DND-41 (cell line): ENCODE data around the gene SLC25A22.

Experiments used
- EZH2 ChIP-seq: IDR thresholded peaks from 3 replicates; pipeline ENCODE4 v1.6.1; 2012; ENCODE audit warnings: borderline replicate concordance, low read depth, mild to moderate bottlenecking, moderate library complexity, low read length, inconsistent platforms; ENCODE audit not compliant: severe bottlenecking
- TF ChIP-seq, protein P1 (sequence below): IDR thresholded peaks from 2 replicates; pipeline ENCODE4 v1.5.1; 2012; ENCODE audit warnings: borderline replicate concordance, low read length, moderate library complexity, mild to moderate bottlenecking; ENCODE audit not compliant: poor library complexity, severe bottlenecking; ENCODE audit errors: extremely low read depth

DNA sequence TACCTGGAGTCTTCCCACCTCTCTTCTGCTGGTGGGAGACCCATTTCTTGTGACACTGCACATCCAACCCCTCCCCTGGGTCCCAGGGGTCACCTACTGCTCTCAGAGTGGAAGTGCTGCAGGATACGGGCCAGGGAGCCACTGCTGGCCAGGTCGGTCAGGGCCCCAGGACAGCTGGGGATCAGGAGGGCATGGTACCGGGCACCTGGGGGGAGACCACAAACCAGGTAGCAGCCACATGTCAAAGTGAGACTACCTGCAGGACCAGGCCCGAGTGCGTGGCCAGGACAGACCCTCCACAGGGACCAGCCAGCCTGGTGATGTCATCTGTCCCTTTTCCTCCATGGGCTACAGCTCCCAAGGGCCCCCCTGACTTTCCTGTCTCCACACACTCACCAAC lies 24.7 kb downstream of the SLC25A22 start:
- TF ChIP-seq, protein P1, sequence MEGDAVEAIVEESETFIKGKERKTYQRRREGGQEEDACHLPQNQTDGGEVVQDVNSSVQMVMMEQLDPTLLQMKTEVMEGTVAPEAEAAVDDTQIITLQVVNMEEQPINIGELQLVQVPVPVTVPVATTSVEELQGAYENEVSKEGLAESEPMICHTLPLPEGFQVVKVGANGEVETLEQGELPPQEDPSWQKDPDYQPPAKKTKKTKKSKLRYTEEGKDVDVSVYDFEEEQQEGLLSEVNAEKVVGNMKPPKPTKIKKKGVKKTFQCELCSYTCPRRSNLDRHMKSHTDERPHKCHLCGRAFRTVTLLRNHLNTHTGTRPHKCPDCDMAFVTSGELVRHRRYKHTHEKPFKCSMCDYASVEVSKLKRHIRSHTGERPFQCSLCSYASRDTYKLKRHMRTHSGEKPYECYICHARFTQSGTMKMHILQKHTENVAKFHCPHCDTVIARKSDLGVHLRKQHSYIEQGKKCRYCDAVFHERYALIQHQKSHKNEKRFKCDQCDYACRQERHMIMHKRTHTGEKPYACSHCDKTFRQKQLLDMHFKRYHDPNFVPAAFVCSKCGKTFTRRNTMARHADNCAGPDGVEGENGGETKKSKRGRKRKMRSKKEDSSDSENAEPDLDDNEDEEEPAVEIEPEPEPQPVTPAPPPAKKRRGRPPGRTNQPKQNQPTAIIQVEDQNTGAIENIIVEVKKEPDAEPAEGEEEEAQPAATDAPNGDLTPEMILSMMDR: no peak
- no peak for TF ChIP-seq EZH2
